GM12878 (cell line): ENCODE measurements around the gene VSX1.

Source experiments
- BACH1 ChIP-seq: fragments of 450-650 bp; IDR thresholded peaks from 2 replicates; pipeline ENCODE4 v1.6.1; 2017; ENCODE audit warnings: mild to moderate bottlenecking, borderline replicate concordance
- CHD1 ChIP-seq: IDR thresholded peaks from 2 replicates; pipeline ENCODE4 v1.6.1; 2012; ENCODE audit warnings: low read depth, low read length, improper control_type of control experiment
- CTCF ChIP-seq, 3 experiments: IDR thresholded peaks in 2 of 3; conservative IDR thresholded peaks in 1 of 3; 2 replicates each; pipeline ENCODE4 v1.5.1; 2011; ENCODE audit warnings: low read depth in 3 of 3, low read length in 3 of 3, mild to moderate bottlenecking in 3 of 3, control low read depth in 2 of 3, moderate library complexity in 2 of 3, inconsistent platforms in 1 of 3, mixed read lengths in 1 of 3; ENCODE audit not compliant: control insufficient read depth in 2 of 3, insufficient read depth in 1 of 3; ENCODE audit errors: extremely low read depth in 1 of 3
- EGR1 ChIP-seq, 2 experiments: IDR thresholded peaks; 1 replicate in 1 of 2; 2 replicates in 1 of 2; pipeline ENCODE4 v1.6.1; 2011 to 2012; ENCODE audit warnings: low read depth in 2 of 2, low read length in 2 of 2, borderline replicate concordance in 1 of 2, mild to moderate bottlenecking in 1 of 2, moderate library complexity in 1 of 2
- ETV6 ChIP-seq, 2 experiments: fragments of 450-650 bp in 1 of 2; IDR thresholded peaks in 1 of 2; conservative IDR thresholded peaks in 1 of 2; 2 replicates each; pipeline ENCODE4 v1.6.1; 2014; ENCODE audit warnings: antibody characterized with exemption in 1 of 2, borderline replicate concordance in 1 of 2, low read depth in 1 of 2, mild to moderate bottlenecking in 1 of 2, moderate library complexity in 1 of 2
- GABPA ChIP-seq: IDR thresholded peaks from 2 replicates; pipeline ENCODE4 v1.6.1; 2014; ENCODE audit warnings: antibody characterized with exemption, low read depth, mild to moderate bottlenecking, inconsistent platforms
- POLR2A ChIP-seq: IDR thresholded peaks from 2 replicates; pipeline ENCODE4 v1.6.1; 2011; ENCODE audit warnings: low read depth, mild to moderate bottlenecking, low read length
- REST ChIP-seq: IDR thresholded peaks from 2 replicates; pipeline ENCODE4 v1.6.1; 2012; ENCODE audit warnings: mild to moderate bottlenecking, low read depth, low read length
- YBX1 ChIP-seq: fragments of 450-650 bp; IDR thresholded peaks from 2 replicates; pipeline ENCODE4 v1.6.1; 2016; ENCODE audit warnings: antibody characterized with exemption
- TF ChIP-seq, protein P1 (sequence below): IDR thresholded peaks from 2 replicates; pipeline ENCODE4 v1.6.1; 2012; ENCODE audit warnings: low read depth, low read length, improper control_type of control experiment

- no peak for TF ChIP-seq CTCF (IDR thresholded peaks at IDR 0.05 in 2 of 3, conservative IDR thresholded peaks at IDR 0.05 in 1 of 3; ENCODE audit: control insufficient read depth in 2 of 3, extremely low read depth in 1 of 3, insufficient read depth in 1 of 3, low read depth in 3 of 3, low read length in 3 of 3)
- TF ChIP-seq, protein P1, sequence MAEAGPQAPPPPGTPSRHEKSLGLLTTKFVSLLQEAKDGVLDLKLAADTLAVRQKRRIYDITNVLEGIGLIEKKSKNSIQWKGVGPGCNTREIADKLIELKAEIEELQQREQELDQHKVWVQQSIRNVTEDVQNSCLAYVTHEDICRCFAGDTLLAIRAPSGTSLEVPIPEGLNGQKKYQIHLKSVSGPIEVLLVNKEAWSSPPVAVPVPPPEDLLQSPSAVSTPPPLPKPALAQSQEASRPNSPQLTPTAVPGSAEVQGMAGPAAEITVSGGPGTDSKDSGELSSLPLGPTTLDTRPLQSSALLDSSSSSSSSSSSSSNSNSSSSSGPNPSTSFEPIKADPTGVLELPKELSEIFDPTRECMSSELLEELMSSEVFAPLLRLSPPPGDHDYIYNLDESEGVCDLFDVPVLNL = no peak
- TF ChIP-seq GABPA = no peak
- no peak for TF ChIP-seq EGR1 (IDR thresholded peaks at IDR 0.05; ENCODE audit: borderline replicate concordance in 1 of 2, low read depth in 2 of 2, low read length in 2 of 2)
- no peak for TF ChIP-seq CHD1
- TF ChIP-seq ETV6 (conservative IDR thresholded peaks at IDR 0.05 in 1 of 2, IDR thresholded peaks at IDR 0.05 in 1 of 2; ENCODE audit: borderline replicate concordance in 1 of 2, low read depth in 1 of 2) = no peak
- no peak for TF ChIP-seq REST
- no peak for TF ChIP-seq YBX1
- no peak for TF ChIP-seq POLR2A
- no peak for TF ChIP-seq BACH1
Observed at GRCh38 chr20:25073544-25073943, 8.4 kb downstream of the VSX1 start.
